B cell (primary cell): ENCODE results near the gene COG7. TPM values are rescaled to one million over a fixed set of nuclear protein-coding genes. Genes with fewer than 3 reads are reported as not detected.
"Not testable (repeated sequence)": the region's sequence is repeated elsewhere in the genome, so short reads cannot be mapped to it uniquely, and the experiment has no call there.

ENCODE experiments used
- ATAC-seq: fragments of 200-7000 bp; cut with Tn5 transposase; one replicate; pipeline ENCODE4 v1.10.0; 2021; ENCODE audit warnings: low read depth, mild to moderate bottlenecking, moderate number of reproducible peaks, moderate library complexity
- CTCF ChIA-PET: fragments of 350-600 bp; sonication (Branson Sonifier 250); formaldehyde crosslinking; loops from one replicate; lab custom pipeline; 2021; ENCODE audit warnings: antibody characterized with exemption, inconsistent platforms; lab: Charles Lee
- POLR2A ChIA-PET: fragments of 350-600 bp; sonication (Branson Sonifier 250); formaldehyde crosslinking; loops from one replicate; lab custom pipeline; 2021; ENCODE audit warnings: antibody characterized with exemption; lab: Charles Lee
- DNase-seq: peaks from one replicate; pipeline ENCODE4 v3.0.0; 2013
- H2AFZ ChIP-seq: 2 replicates; pipeline ENCODE4 v1.6.1; 2012; ENCODE audit warnings: mild to moderate bottlenecking, low read depth, low read length; ENCODE audit not compliant: insufficient read depth, poor library complexity, severe bottlenecking
- H3K27ac ChIP-seq, 2 donors: 1 replicate in 1 of 2; 2 replicates in 1 of 2; pipeline ENCODE4 v1.5.1; 2012 to 2013; ENCODE audit warnings: low read length in 2 of 2, mild to moderate bottlenecking in 2 of 2, moderate library complexity in 1 of 2
- H3K27me3 ChIP-seq, 4 experiments: fragments of 200-600 bp in 1 of 4; sonication (generic) in 1 of 4; replicated peaks in 1 of 4; 1 replicate in 2 of 4; 2 replicates in 2 of 4; pipeline versions ENCODE4 v1.6.1 to v1.7.0; 2013 to 2016; ENCODE audit warnings: low read length in 3 of 4, mild to moderate bottlenecking in 2 of 4, mixed read lengths in 1 of 4, moderate library complexity in 1 of 4; ENCODE audit not compliant: insufficient read depth in 4 of 4, control insufficient read depth in 3 of 4; ENCODE audit errors: control extremely low read depth in 1 of 4
- H3K36me3 ChIP-seq, 2 experiments: replicated peaks in 1 of 2; 1 replicate in 1 of 2; 2 replicates in 1 of 2; pipeline versions ENCODE4 v1.6.1 to v1.7.1; 2013; ENCODE audit warnings: low read length in 1 of 2; ENCODE audit not compliant: insufficient read depth in 2 of 2, control insufficient read depth in 1 of 2; ENCODE audit errors: control extremely low read depth in 1 of 2, extremely low read depth in 1 of 2
- H3K4me1 ChIP-seq, 2 donors: fragments of 200-600 bp in 1 of 2; sonication (generic) in 1 of 2; 1 replicate in 1 of 2; 2 replicates in 1 of 2; pipeline versions ENCODE4 v1.5.1 to v1.6.1; 2013 to 2017; ENCODE audit warnings: low read length in 2 of 2; ENCODE audit not compliant: control insufficient read depth in 2 of 2, insufficient read depth in 2 of 2
- H3K4me2 ChIP-seq: replicated peaks from 2 replicates; pipeline ENCODE3; 2012; ENCODE audit warnings: mild to moderate bottlenecking, low read depth, low read length; ENCODE audit not compliant: poor library complexity, severe bottlenecking
- H3K4me3 ChIP-seq, 5 experiments: fragments of 200-600 bp in 1 of 5; sonication (generic) in 1 of 5; 1 replicate in 3 of 5; 2 replicates in 2 of 5; pipeline versions ENCODE4 v1.5.1 to v1.7.0; 2011 to 2016; ENCODE audit warnings: low read length in 4 of 5, mild to moderate bottlenecking in 4 of 5, low read depth in 2 of 5, control low read depth in 1 of 5, moderate library complexity in 1 of 5; ENCODE audit not compliant: insufficient read depth in 1 of 5; ENCODE audit errors: control extremely low read depth in 1 of 5, extremely low read depth in 1 of 5
- H3K79me2 ChIP-seq: fragments of 200-600 bp; sonication (generic); one replicate; pipeline ENCODE4 v1.6.0; 2016; ENCODE audit warnings: low read length; ENCODE audit not compliant: control insufficient read depth, insufficient read depth
- H3K9ac ChIP-seq: fragments of 200-600 bp; sonication (generic); 2 replicates; pipeline ENCODE4 v1.6.1; 2017; ENCODE audit warnings: mild to moderate bottlenecking, low read length, moderate library complexity
- H3K9me3 ChIP-seq, 3 donors: one replicate each; pipeline versions ENCODE4 v1.6.1 to v1.7.1; 2013; ENCODE audit warnings: low read length in 2 of 3; ENCODE audit not compliant: control insufficient read depth in 2 of 3, insufficient read depth in 1 of 3; ENCODE audit errors: control extremely low read depth in 1 of 3
- H4K20me1 ChIP-seq: 2 replicates; pipeline ENCODE4 v1.6.0; 2012; ENCODE audit warnings: mild to moderate bottlenecking, low read length; ENCODE audit not compliant: insufficient read depth, control insufficient read depth, poor library complexity, severe bottlenecking
- H3K27ac Mint-ChIP-seq: one replicate; pipeline ENCODE4 v1.8.0; 2021; ENCODE audit warnings: mixed read lengths
- H3K27me3 Mint-ChIP-seq: one replicate; pipeline ENCODE4 v1.8.0; 2021; ENCODE audit warnings: mixed read lengths
- H3K4me1 Mint-ChIP-seq: one replicate; pipeline ENCODE4 v1.8.0; 2021; ENCODE audit warnings: mixed read lengths
- H3K4me3 Mint-ChIP-seq: one replicate; pipeline ENCODE4 v1.8.0; 2021; ENCODE audit warnings: mixed read lengths
- H3K9me3 Mint-ChIP-seq: one replicate; pipeline ENCODE4 v1.8.0; 2022; ENCODE audit warnings: mixed read lengths; ENCODE audit not compliant: insufficient read depth
- CTCF ChIP-seq: fragments of 200-600 bp; IDR thresholded peaks from one replicate; pipeline ENCODE4 v1.8.0; 2022; ENCODE audit warnings: antibody characterized with exemption, mild to moderate bottlenecking
- EZH2 ChIP-seq: IDR thresholded peaks from 2 replicates; pipeline ENCODE4 v1.6.1; 2012; ENCODE audit warnings: borderline replicate concordance, low read depth, mild to moderate bottlenecking, moderate library complexity, low read length; ENCODE audit not compliant: insufficient read depth, poor library complexity, severe bottlenecking
- WGBS: methylation state at CpG from one replicate; pipeline ENCODE4 v1.1.5; 2013; ENCODE audit warnings: missing lambda C conversion rate; ENCODE audit not compliant: insufficient coverage; 5-methylcytosine and 5-hydroxymethylcytosine counted together
- intact Hi-C: fragments of 100-400 bp; cut with micrococcal nuclease; formaldehyde crosslinking; loops from one replicate; pipeline ENCODE4 v1.10.0; 2022
- polyA plus RNA-seq: library from polyadenylated mRNA; depleted of rRNA; stranded (reverse); fragments of >200 nt; gene quantifications from 2 replicates; pipeline ENCODE4 v1.2.3, GENCODE V29; 2012
- total RNA-seq, 2 donors: library from RNA; stranded (reverse); fragments of 120-200 nt in 1 of 2; gene quantifications; 1 replicate in 1 of 2; 2 replicates in 1 of 2; pipeline versions ENCODE4 v1.2.3 to v1.2.4, GENCODE V29; 2013 to 2022

COG7 gene
- total and polyA plus RNA-seq, 2 donors (not counting 1 experiment from before 2014, with no cell fraction given) = 21.3 to 37.8 TPM

- Histone ChIP-seq H3K9ac (no peak overlapping the region), H4K20me1 (peaks cover 97% of the 10 kb centered on the region), H3K27me3 (no peaks in the 10 kb centered on the region), H3K4me3 (no peak overlapping the region), H3K9me3 (no peaks in the 10 kb centered on the region), H3K79me2 (peaks cover 81% of the 10 kb centered on the region), H2AFZ (no peak overlapping the region), H3K4me2 (no peak overlapping the region), H3K36me3 (peaks cover 3 to 94% of the 10 kb centered on the region in 2 experiments), H3K27ac (no peak overlapping the region), H3K4me1 (no peaks in the 10 kb centered on the region)
- POLR2A ChIA-PET = no interaction called here
- ATAC-seq (no peak), DNase-seq (no peak)
- Mint-ChIP-seq H3K27me3 (no peaks in the 10 kb centered on the region), H3K4me1 (peaks cover 3% of the 10 kb centered on the region), H3K27ac (no peak overlapping the region), H3K9me3 (no peaks in the 10 kb centered on the region), H3K4me3 (no peak overlapping the region)
- WGBS = 98% methylated on average over 7 of the region's 8 CpGs
- intact Hi-C loops = no loop called here
- TF ChIP-seq EZH2 (no peak), CTCF (no peak)
- CTCF ChIA-PET = no interaction called here
These were observed 31.7 kb upstream of the COG7 start for GRCh38 chr16:23484510-23485256.

GRCh38 chr16:23483492-23483891 is 30.5 kb upstream of the COG7 start:
- WGBS = 94% methylated on average over 7 of the region's 8 CpGs
- H3K9me3 Mint-ChIP-seq, H3K27me3 Mint-ChIP-seq, H2AFZ ChIP-seq, H3K9ac ChIP-seq, H3K4me2 ChIP-seq, H3K27ac Mint-ChIP-seq, CTCF ChIA-PET, H3K27me3 ChIP-seq, ATAC-seq, H3K4me1 Mint-ChIP-seq, POLR2A ChIA-PET, H3K4me3 ChIP-seq, H3K4me3 Mint-ChIP-seq, H3K4me1 ChIP-seq, H3K9me3 ChIP-seq, DNase-seq, intact Hi-C loops: not testable (repeated sequence)
- Histone ChIP-seq H4K20me1 (peaks cover 97% of the 10 kb centered on the region), H3K27ac (peak overlapping the region in 1 of 2 donors; percentile 59), H3K79me2 (peaks cover 79% of the 10 kb centered on the region), H3K36me3 (peaks cover 4 to 94% of the 10 kb centered on the region in 2 experiments)
